Nephron progenitor cell (in vitro differentiated cells): ENCODE measurements around the gene SELENOV.
"Not testable (repeated sequence)": the region's sequence is repeated elsewhere in the genome, so short reads cannot be mapped to it uniquely, and the experiment has no call there.

Source experiments
- DNase-seq: peaks from one replicate; pipeline ENCODE4 v3.0.0; 2021
- H3K27ac Mint-ChIP-seq: 2 replicates; pipeline ENCODE4 v1.8.0; 2021; ENCODE audit warnings: mild to moderate bottlenecking, moderate library complexity, mixed read lengths
- H3K27me3 Mint-ChIP-seq: 2 replicates; pipeline ENCODE4 v1.8.0; 2021; ENCODE audit warnings: mild to moderate bottlenecking, low read depth, mixed read lengths; ENCODE audit not compliant: poor library complexity
- H3K36me3 Mint-ChIP-seq: 2 replicates; pipeline ENCODE4 v1.8.0; 2021; ENCODE audit warnings: low read depth, mixed read lengths
- H3K4me1 Mint-ChIP-seq: 2 replicates; pipeline ENCODE4 v1.8.0; 2021; ENCODE audit warnings: mixed read lengths
- H3K4me3 Mint-ChIP-seq: 2 replicates; pipeline ENCODE4 v1.8.0; 2021; ENCODE audit warnings: mild to moderate bottlenecking, moderate library complexity, mixed read lengths
- H3K9me3 Mint-ChIP-seq: 2 replicates; pipeline ENCODE4 v1.8.0; 2021; ENCODE audit warnings: mild to moderate bottlenecking, moderate library complexity, mixed read lengths
- CTCF ChIP-seq: fragments of 200-600 bp; sonication (generic); IDR thresholded peaks from 2 replicates; pipeline ENCODE4 v1.5.0; 2021; ENCODE audit warnings: antibody characterized with exemption

The SELENOV gene

GRCh38 chr19:39475748-39476147 is 39.2 kb upstream of the SELENOV start:
- peaks cover 4% of the 10 kb centered on the region for H3K27me3 Mint-ChIP-seq
- H3K9me3 Mint-ChIP-seq, result no peaks in the 10 kb centered on the region
- DNase-seq, result no peak
- peaks cover 43% of the 10 kb centered on the region for H3K36me3 Mint-ChIP-seq
- no peak for TF ChIP-seq CTCF
- H3K4me1 Mint-ChIP-seq, result peaks cover 13% of the 10 kb centered on the region
- no peak overlapping the region for H3K4me3 Mint-ChIP-seq
- H3K27ac Mint-ChIP-seq, result no peak overlapping the region

GRCh38 chr19:39479319-39479801 is 35.6 kb upstream of the SELENOV start:
- H3K9me3 Mint-ChIP-seq, H3K27me3 Mint-ChIP-seq, DNase-seq: not testable (repeated sequence)
- H3K36me3 Mint-ChIP-seq, result peaks cover 35% of the 10 kb centered on the region
- peak overlapping the region; percentile 73 for H3K27ac Mint-ChIP-seq
- peaks cover 36% of the 10 kb centered on the region for H3K4me1 Mint-ChIP-seq
- H3K4me3 Mint-ChIP-seq, result peak overlapping the region; percentile 96

GRCh38 chr19:39479916-39480315 is 35.0 kb upstream of the SELENOV start:
- Mint-ChIP-seq H3K27me3 (peaks cover 7% of the 10 kb centered on the region), H3K4me3 (peak overlapping the region; percentile 96), H3K27ac (peak overlapping the region; percentile 73), H3K36me3 (peaks cover 29% of the 10 kb centered on the region), H3K9me3 (no peaks in the 10 kb centered on the region), H3K4me1 (peaks cover 36% of the 10 kb centered on the region)
- no peak for DNase-seq
- no peak for TF ChIP-seq CTCF

- Mint-ChIP-seq H3K36me3 (peaks cover 29% of the 10 kb centered on the region), H3K27me3 (peaks cover 7% of the 10 kb centered on the region), H3K9me3 (no peaks in the 10 kb centered on the region), H3K27ac (peak within 1 kb of the TSS; percentile 96), H3K4me3 (peak within 1 kb of the TSS; percentile 96), H3K4me1 (peaks cover 36% of the 10 kb centered on the region)
- DNase-seq, result peak; percentile 100
- no peak for TF ChIP-seq CTCF
Measured at GRCh38 chr19:39480337-39481228, 34.4 kb upstream of the SELENOV start, which contains the start of gene TIMM50. Gene TIMM50, plus strand, starts transcription at chr19:39480838. Its CDS starts 16 bp downstream, at chr19:39480854.

- DNase-seq, result no peak
- Mint-ChIP-seq H3K4me1 (peaks cover 36% of the 10 kb centered on the region), H3K9me3 (no peaks in the 10 kb centered on the region), H3K36me3 (peaks cover 27% of the 10 kb centered on the region), H3K4me3 (peak overlapping the region; percentile 96), H3K27ac (peak overlapping the region; percentile 96), H3K27me3 (peaks cover 7% of the 10 kb centered on the region)
- TF ChIP-seq CTCF, result no peak
Measured at GRCh38 chr19:39481229-39481545, 33.8 kb upstream of the SELENOV start.

- peak overlapping the region; percentile 96 for H3K4me3 Mint-ChIP-seq
- H3K27ac Mint-ChIP-seq, result peak overlapping the region; percentile 96
- peaks cover 36% of the 10 kb centered on the region for H3K4me1 Mint-ChIP-seq
- no peaks in the 10 kb centered on the region for H3K9me3 Mint-ChIP-seq
- DNase-seq, result no peak
- peaks cover 26% of the 10 kb centered on the region for H3K36me3 Mint-ChIP-seq
- H3K27me3 Mint-ChIP-seq, result peaks cover 4% of the 10 kb centered on the region
- no peak for TF ChIP-seq CTCF
Measured at GRCh38 chr19:39481676-39482075, 33.3 kb upstream of the SELENOV start.
